ENCODE data around the gene TNFRSF4.

The TNFRSF4 gene

GRCh38 chr1:1245178-1245816 lies 31.3 kb upstream of the TNFRSF4 start:
- DNase-seq, result no peak

- DNase-seq, result no peak
Observed at GRCh38 chr1:1244192-1244811, 30.3 kb upstream of the TNFRSF4 start.

- no peak for DNase-seq
Observed at GRCh38 chr1:1243807-1244191, 29.8 kb upstream of the TNFRSF4 start.

GRCh38 chr1:1243266-1243660 lies 29.3 kb upstream of the TNFRSF4 start:
- no peak for DNase-seq

DNA sequence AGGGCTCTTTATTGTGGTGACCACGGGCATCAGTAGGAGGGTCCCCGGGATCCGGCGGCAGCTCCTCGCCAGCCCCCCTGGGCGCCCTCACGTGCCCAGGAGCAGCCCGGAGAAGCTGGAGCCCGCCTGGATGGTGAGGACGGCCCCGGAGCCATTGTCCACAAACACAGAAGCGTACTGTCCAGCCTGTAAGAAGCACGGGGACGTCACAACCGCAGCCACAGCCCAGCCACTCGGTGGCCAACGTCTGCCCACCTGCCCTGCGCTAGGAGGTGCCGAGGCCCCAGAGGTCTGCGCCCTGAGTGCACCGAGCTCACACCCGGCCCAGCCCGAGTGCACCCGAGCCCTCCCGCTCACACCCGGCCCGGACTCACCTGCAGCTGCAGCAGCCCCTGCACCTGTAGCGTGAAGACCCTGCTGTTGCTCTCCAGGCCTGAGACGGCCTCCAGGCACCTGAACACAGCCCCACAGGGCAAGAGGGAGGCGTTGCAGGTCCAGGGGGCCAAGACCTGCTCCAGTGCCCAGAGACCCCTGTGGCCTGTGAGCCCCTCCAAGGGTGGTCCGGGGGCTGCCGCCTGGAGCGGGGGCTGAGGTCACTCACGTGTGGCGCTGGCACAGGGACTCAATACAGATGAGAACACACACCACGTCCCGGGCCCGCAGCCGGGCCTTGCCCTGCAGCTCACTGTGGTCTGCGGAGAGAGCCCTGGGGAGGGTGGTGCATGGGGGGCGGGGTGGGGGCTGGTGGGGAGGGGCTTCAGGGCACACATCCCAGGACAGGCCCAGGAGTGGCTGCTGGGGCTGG lies 28.7 kb upstream of the TNFRSF4 start:
- no peak for DNase-seq

- DNase-seq, result no peak
Observed at GRCh38 chr1:1241588-1242219, 27.8 kb upstream of the TNFRSF4 start.

- no peak for DNase-seq
Observed at GRCh38 chr1:1240822-1241587, 27.1 kb upstream of the TNFRSF4 start.

- no peak for DNase-seq
Observed at GRCh38 chr1:1240348-1240732, 26.4 kb upstream of the TNFRSF4 start.

- no peak for DNase-seq
Observed at GRCh38 chr1:1239614-1240347, 25.8 kb upstream of the TNFRSF4 start.

- DNase-seq, result no peak
Observed at GRCh38 chr1:1239227-1239613, 25.3 kb upstream of the TNFRSF4 start.

- DNase-seq, result no peak
Observed at GRCh38 chr1:1238702-1239178, 24.8 kb upstream of the TNFRSF4 start.

GRCh38 chr1:1237874-1238701 lies 24.1 kb upstream of the TNFRSF4 start:
- DNase-seq, result no peak

GRCh38 chr1:1236945-1237873 lies 23.3 kb upstream of the TNFRSF4 start:
- DNase-seq, result no peak

- no peak for DNase-seq
Observed at GRCh38 chr1:1236176-1236763, 22.3 kb upstream of the TNFRSF4 start.

DNA sequence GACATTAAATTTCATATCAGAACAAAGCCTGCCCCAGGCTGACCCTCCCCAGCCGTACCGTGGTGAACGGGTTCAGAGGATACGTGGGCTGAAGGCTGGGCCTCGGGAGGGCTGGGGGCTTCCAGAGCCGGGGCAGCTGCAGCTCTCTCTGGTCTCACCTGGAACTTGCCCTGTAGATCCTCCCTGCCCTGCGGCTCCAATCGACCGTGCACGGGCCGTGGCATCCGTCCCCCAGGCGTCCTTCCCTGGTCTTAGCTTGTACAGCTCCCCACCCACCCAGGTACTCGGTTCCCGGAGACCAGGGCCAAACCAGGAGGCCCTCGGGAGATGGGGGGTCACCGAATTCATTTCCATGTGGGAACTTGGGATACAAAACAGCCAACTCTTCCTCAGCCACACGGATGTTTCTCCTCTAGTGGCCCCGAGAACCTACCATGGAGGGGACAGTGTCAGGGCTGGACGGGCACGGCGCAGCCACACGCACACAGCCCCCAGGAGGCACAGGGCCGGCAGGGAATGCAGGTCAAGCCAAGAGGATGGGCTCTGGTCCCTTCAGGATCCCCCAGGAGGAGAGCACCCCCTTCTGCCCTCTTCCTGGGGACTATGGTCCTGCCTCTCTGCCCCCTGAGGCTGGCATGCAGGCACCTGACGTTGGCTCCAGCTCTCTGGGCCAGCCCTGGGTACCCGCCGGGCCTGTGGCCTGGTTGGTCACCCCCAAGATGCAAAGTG lies 21.2 kb upstream of the TNFRSF4 start:
- DNase-seq, result no peak

GRCh38 chr1:1234180-1234808 lies 20.3 kb upstream of the TNFRSF4 start:
- DNase-seq, result no peak

DNA sequence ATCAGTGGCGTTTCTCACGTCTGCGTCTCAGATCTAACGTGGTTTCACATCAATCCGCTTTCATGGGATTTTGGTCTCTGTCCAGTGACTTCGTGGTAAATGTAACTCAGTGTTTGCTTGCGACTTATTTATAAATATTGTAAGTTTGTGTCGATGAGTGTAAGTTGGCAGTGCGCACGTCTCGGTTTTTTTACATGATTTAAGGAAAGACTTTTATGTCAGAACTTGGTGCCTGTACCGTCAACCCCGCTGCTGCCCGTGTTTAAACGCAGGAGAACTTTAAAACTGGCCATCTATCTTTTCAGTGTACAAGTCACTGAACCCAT lies 19.6 kb upstream of the TNFRSF4 start:
- DNase-seq, result no peak

- DNase-seq, result no peak
Observed at GRCh38 chr1:1232796-1233566, 19.0 kb upstream of the TNFRSF4 start.
